ENCODE measurements around the gene AMER2. TPM values are rescaled to one million over a fixed set of nuclear protein-coding genes. Genes with fewer than 3 reads are reported as not detected.

The AMER2 gene
- total and polyA plus RNA-seq, 9 of the 15 experiments (the other 6 are each of a cell fraction or from before 2014, with no cell fraction given): not detected

- TF ChIP-seq ZNF253 (CRISPR knock-in tag; conservative IDR thresholded peaks at IDR 0.05) (no peak), ID3 (CRISPR knock-in tag; IDR thresholded peaks at IDR 0.05) (no peak), ID3 (tag; IDR thresholded peaks at IDR 0.05) (no peak), GTF2F1 (IDR thresholded peaks at IDR 0.05; ENCODE audit: low read depth, low read length) (no peak), ZNF140 (CRISPR knock-in tag; IDR thresholded peaks at IDR 0.05) (no peak), RNF2 (IDR thresholded peaks at IDR 0.05) (no peak)
Observed at GRCh38 chr13:25149711-25150110, 22.4 kb downstream of the AMER2 start (continued).

- Histone ChIP-seq H3K9me3 (replicated peaks; ENCODE audit: control insufficient read depth, insufficient read depth, low read depth, low read length) (no peaks in the 10 kb centered on the region), H3K9me1 (ENCODE audit: control insufficient read depth, insufficient read depth, low read length) (no peaks in the 10 kb centered on the region), H3K27ac (ENCODE audit: extremely low read depth, low read depth, low read length) (no peak overlapping the region), H3K79me2 (ENCODE audit: control insufficient read depth, insufficient read depth, low read length) (no peaks in the 10 kb centered on the region), H3K4me1 (replicated peaks in 1 of 2; ENCODE audit: control insufficient read depth in 2 of 2, insufficient read depth in 2 of 2, low read length in 2 of 2) (no peaks in the 10 kb centered on the region), H2AFZ (ENCODE audit: low read depth, low read length) (no peak overlapping the region), H3K4me2 (ENCODE audit: insufficient read depth, low read length) (no peak overlapping the region), H3K27me3 (ENCODE audit: control insufficient read depth in 2 of 2, insufficient read depth in 2 of 2, low read length in 2 of 2) (peaks cover 0 to 22% of the 10 kb centered on the region in 2 experiments; a peak in 2 of 5 replicates), H3K9ac (ENCODE audit: insufficient read depth in 1 of 2, low read depth in 2 of 2, low read length in 2 of 2) (no peak overlapping the region), H3K36me3 (ENCODE audit: control insufficient read depth, insufficient read depth, low read length) (no peaks in the 10 kb centered on the region), H4K20me1 (replicated peaks; ENCODE audit: control insufficient read depth, insufficient read depth, low read length) (no peaks in the 10 kb centered on the region), H3K4me3 (no peak overlapping the region)
- CTCF ChIA-PET (ENCODE audit: low intra/inter-chr PET ratio): no interaction called here
- intact Hi-C loops (cut with micrococcal nuclease): no loop called here
- in situ Hi-C loops (cut with MboI): no loop called here
- FAIRE-seq (no peak), ATAC-seq (no peak), DNase-seq (ENCODE audit: extremely low read depth in 1 of 4, low spot score in 3 of 4) (peak in 1 of 4 experiments; percentile 10)
- 3% methylated on average over 3 of the region's 5 CpGs for WGBS (ENCODE audit: insufficient coverage, low coverage, missing lambda C conversion rate)
- POLR2A ChIA-PET: no interaction called here
- TF ChIP-seq USF2 (CRISPR knock-in tag; IDR thresholded peaks at IDR 0.05) (peak; percentile 40), PHB2 (IDR thresholded peaks at IDR 0.05; ENCODE audit: low read depth) (no peak), TEAD1 (CRISPR knock-in tag; IDR thresholded peaks at IDR 0.05) (no peak), CBX8 (IDR thresholded peaks at IDR 0.05; ENCODE audit: borderline replicate concordance, extremely low read depth, low read depth, low read length, poor library complexity, severe bottlenecking) (no peak), NFYB (IDR thresholded peaks at IDR 0.05; ENCODE audit: extremely low read depth, insufficient read length) (peak; percentile 49), ZNF445 (CRISPR knock-in tag; IDR thresholded peaks at IDR 0.05; ENCODE audit: low read depth) (no peak), MBD2 (IDR thresholded peaks at IDR 0.05; ENCODE audit: borderline replicate concordance, low read depth) (no peak)
- BruUV-seq (replicated peaks): no TSS peak
Observed at GRCh38 chr13:25148402-25148771, 23.7 kb downstream of the AMER2 start.

Measured in K562 (cell line).